ENCODE data around the gene PKDREJ.
A peak's percentile ranks its signal among the peaks of the same experiment; 100 is the strongest.

PKDREJ gene

DNA sequence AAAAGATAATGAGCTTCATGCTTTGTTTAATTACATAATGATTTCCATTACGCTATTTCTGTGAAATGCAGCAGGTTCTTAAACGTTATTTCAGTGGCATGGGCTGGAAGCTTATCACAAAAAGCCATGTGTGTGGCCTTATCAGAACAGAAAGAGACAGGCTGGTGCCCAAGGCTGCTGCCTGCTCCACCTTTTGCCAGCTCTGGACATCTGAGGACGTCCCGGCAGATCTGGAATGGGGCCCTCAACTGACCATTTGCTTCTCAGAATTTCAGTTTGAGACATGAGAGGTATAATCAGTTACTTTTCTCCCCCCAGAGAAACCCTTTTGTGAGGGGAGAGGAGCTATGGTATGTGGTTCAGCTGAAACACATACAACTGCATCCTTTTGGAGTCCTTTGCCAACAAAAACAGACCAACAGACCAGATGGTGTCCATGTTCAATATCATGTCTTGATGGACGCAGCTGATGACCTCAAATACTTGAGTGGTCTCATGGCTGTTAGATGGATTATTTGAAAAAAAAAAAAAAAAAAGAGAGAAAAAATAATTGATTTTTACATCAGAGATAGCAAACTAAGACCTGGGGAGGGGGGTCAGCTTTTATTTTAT, 21.6 kb downstream of the PKDREJ start:
- TF ChIP-seq, protein P1, sequence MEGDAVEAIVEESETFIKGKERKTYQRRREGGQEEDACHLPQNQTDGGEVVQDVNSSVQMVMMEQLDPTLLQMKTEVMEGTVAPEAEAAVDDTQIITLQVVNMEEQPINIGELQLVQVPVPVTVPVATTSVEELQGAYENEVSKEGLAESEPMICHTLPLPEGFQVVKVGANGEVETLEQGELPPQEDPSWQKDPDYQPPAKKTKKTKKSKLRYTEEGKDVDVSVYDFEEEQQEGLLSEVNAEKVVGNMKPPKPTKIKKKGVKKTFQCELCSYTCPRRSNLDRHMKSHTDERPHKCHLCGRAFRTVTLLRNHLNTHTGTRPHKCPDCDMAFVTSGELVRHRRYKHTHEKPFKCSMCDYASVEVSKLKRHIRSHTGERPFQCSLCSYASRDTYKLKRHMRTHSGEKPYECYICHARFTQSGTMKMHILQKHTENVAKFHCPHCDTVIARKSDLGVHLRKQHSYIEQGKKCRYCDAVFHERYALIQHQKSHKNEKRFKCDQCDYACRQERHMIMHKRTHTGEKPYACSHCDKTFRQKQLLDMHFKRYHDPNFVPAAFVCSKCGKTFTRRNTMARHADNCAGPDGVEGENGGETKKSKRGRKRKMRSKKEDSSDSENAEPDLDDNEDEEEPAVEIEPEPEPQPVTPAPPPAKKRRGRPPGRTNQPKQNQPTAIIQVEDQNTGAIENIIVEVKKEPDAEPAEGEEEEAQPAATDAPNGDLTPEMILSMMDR (IDR thresholded peaks at IDR 0.05; ENCODE audit: low read depth, low read length) = no peak
- Histone ChIP-seq H3K27me3 (no peaks in the 10 kb centered on the region), H3K36me3 (peaks cover 2% of the 10 kb centered on the region; the same call in 1 of the 2 replicates), H3K9me3 (no peaks in the 10 kb centered on the region), H3K4me3 (ENCODE audit: low read depth, low read length) (no peak overlapping the region), H3K4me1 (peaks cover 23% of the 10 kb centered on the region)
- peak; percentile 54 for DNase-seq

DNA sequence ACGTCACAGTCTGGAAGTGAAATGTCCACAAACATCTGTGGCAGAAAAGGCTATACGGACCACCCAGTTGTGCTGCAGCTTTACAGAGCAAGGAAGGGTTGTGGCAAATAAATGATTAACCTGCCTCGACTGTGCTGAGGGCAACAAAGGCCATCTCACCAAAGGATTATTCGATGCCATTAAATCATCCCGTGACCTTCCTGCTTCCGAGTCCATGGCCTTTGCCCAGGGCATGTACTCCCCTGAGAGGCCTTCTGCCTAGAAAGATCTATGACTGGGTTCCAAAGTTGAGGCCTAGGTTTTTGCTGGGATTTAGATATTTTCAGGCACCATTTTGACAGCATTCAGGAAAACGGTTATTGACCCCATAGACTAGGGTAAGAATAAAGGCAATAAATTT, 22.2 kb downstream of the PKDREJ start:
- Histone ChIP-seq H3K9me3 (no peaks in the 10 kb centered on the region), H3K4me1 (peaks cover 23% of the 10 kb centered on the region), H3K27me3 (no peaks in the 10 kb centered on the region), H3K4me3 (ENCODE audit: low read depth, low read length) (no peak overlapping the region), H3K36me3 (peaks cover 2% of the 10 kb centered on the region; the same call in 1 of the 2 replicates)
- TF ChIP-seq, protein P1 (IDR thresholded peaks at IDR 0.05; ENCODE audit: low read depth, low read length) = no peak
- DNase-seq = no peak

DNA sequence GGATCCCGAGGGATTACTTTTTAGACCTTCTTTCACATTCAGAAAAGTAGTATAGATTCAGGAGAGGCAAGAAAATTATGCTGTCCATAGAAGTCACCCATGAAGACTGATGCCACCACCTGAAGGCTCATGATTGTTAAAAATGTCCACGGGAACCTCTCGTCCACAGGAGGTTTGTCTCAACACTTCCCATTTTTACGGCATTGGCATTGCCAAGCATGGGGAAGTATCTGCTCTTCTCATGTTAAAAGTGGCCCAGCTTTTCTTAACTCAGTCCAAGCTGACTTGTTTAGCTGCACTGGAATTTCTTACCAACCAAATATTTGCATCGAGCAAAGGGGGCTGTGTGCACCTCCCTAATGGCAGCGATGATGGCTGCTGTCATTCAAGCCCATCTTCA, 22.6 kb downstream of the PKDREJ start:
- peaks cover 20% of the 10 kb centered on the region for H3K4me1 ChIP-seq
- no peak for DNase-seq
- TF ChIP-seq, protein P1 (IDR thresholded peaks at IDR 0.05; ENCODE audit: low read depth, low read length) = no peak
- no peaks in the 10 kb centered on the region for H3K27me3 ChIP-seq
- H3K36me3 ChIP-seq = peaks cover 2% of the 10 kb centered on the region; the same call in 1 of the 2 replicates
- no peak overlapping the region for H3K4me3 ChIP-seq (ENCODE audit: low read depth, low read length)
- H3K9me3 ChIP-seq = no peaks in the 10 kb centered on the region

DNA sequence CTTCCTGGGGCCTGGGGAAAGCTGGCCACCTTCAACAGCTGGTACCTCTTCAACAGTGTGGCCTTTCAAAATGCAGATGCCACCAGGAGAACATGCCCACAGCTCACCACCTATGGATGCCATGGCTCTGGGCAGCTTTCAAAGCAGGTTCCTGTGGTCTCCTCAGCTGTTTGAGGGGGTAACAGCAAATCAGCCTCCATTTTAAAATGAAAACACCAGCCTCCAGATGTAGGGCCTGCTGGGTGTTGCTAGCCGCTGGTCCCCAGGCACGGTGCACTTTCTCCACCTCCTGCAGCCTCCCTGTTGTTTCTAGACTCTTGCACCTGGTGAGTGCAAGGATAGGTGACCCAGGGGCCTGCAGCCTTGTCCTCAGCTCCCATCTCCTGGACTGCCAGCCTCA, 23.1 kb downstream of the PKDREJ start:
- Histone ChIP-seq H3K27me3 (no peaks in the 10 kb centered on the region), H3K4me3 (ENCODE audit: low read depth, low read length) (no peak overlapping the region), H3K4me1 (peaks cover 15% of the 10 kb centered on the region), H3K36me3 (peaks cover 2% of the 10 kb centered on the region; the same call in 1 of the 2 replicates), H3K9me3 (no peaks in the 10 kb centered on the region)
- no peak for DNase-seq
- TF ChIP-seq, protein P1 (IDR thresholded peaks at IDR 0.05; ENCODE audit: low read depth, low read length) = no peak

DNA sequence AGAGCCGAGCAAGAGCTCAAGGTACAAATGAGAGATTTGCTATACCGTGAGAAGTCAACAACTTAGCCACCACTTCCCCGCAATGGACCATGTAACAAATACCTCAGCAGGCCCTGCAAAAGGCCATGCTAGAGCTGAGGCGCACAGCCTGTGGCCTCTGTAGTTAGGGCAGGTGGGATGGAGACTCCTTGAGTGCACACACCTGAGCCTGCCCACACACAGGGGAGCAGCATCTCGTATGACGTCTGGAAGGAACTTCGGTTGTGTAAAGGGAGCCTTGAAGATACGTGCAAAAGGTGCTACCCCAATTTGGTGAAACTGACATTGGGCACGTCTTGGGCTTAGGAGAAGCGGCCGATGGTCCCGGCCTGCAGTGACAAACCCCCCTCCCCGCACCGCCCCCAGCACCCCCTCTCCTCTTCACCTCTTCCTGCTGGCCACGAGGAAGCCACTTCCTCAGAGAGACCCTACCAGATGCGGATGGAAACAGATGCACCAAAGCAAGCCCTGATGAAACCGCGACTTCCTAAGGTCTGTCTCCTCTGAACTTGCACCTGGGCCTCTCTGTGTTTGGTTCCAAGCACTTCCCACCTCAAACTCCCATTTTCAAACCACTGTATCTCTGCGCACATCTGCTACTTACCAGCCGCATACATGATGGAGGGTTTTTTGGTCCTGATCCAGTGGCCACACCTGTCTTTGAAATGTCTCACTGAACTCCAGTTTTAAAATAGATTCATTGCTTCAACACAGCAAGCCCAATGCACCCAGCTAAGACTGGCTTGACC, 23.7 kb downstream of the PKDREJ start:
- TF ChIP-seq, protein P1 (IDR thresholded peaks at IDR 0.05; ENCODE audit: low read depth, low read length) = no peak
- H3K4me1 ChIP-seq = peaks cover 15% of the 10 kb centered on the region
- no peak for DNase-seq
- H3K27me3 ChIP-seq = no peaks in the 10 kb centered on the region
- H3K9me3 ChIP-seq = no peaks in the 10 kb centered on the region
- H3K36me3 ChIP-seq = peaks cover 2% of the 10 kb centered on the region; the same call in 1 of the 2 replicates
- no peak overlapping the region for H3K4me3 ChIP-seq (ENCODE audit: low read depth, low read length)

DNA sequence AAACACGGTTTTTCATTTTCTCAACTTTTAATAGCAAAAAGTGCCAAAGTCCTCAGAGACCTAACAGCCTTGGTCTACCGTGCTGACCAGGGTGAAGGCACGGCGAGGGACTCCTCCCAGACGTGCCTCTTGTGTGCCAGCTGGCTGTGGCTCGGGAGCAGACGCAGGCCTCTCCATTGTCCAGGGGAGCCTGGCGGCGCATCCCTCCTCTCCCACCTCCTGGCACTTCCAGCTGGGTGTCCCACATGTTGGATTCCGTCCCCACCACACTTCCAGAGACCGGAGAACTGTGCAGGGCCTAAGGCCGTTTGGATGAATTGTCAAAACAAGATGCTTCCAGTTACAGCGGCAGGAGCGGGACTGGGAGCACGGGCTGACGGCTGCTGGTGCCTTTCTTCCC, 24.6 kb downstream of the PKDREJ start:
- H3K4me3 ChIP-seq (ENCODE audit: low read depth, low read length) = no peak overlapping the region
- H3K9me3 ChIP-seq = no peaks in the 10 kb centered on the region
- no peaks in the 10 kb centered on the region; the same call in 1 of the 2 replicates for H3K36me3 ChIP-seq
- no peak for DNase-seq
- H3K27me3 ChIP-seq = no peaks in the 10 kb centered on the region
- TF ChIP-seq, protein P1 (IDR thresholded peaks at IDR 0.05; ENCODE audit: low read depth, low read length) = no peak
- H3K4me1 ChIP-seq = peaks cover 15% of the 10 kb centered on the region
